Nephron (organoid): Measurements from ENCODE around the gene MRNIP.

Experiments used
- H3K27ac Mint-ChIP-seq, 3 experiments: 2 replicates each; pipeline ENCODE4 v1.8.0; 2020; ENCODE audit warnings: mixed read lengths in 3 of 3, mild to moderate bottlenecking in 2 of 3, moderate library complexity in 1 of 3
- H3K27me3 Mint-ChIP-seq: 2 replicates; pipeline ENCODE4 v1.8.0; 2021; ENCODE audit warnings: low read depth, mild to moderate bottlenecking, moderate library complexity, mixed read lengths
- H3K36me3 Mint-ChIP-seq: 2 replicates; pipeline ENCODE4 v1.8.0; 2020; ENCODE audit warnings: low read depth, mixed read lengths
- H3K4me1 Mint-ChIP-seq: 2 replicates; pipeline ENCODE4 v1.8.0; 2020; ENCODE audit warnings: mixed read lengths
- H3K4me3 Mint-ChIP-seq, 3 experiments: 2 replicates each; pipeline ENCODE4 v1.8.0; 2020; ENCODE audit warnings: mild to moderate bottlenecking in 3 of 3, mixed read lengths in 3 of 3, moderate library complexity in 2 of 3
- H3K9me3 Mint-ChIP-seq: 2 replicates; pipeline ENCODE4 v1.8.0; 2020; ENCODE audit warnings: mixed read lengths
- CTCF ChIP-seq, 3 experiments: fragments of 200-600 bp; sonication (generic); IDR thresholded peaks; one replicate each; pipeline ENCODE4 v1.5.0; 2021; ENCODE audit warnings: antibody characterized with exemption in 3 of 3; ENCODE audit not compliant: unreplicated experiment in 3 of 3

Gene MRNIP

GRCh38 chr5:179890751-179891682 is 32.4 kb upstream of the MRNIP start:
- Mint-ChIP-seq H3K9me3 (peaks cover 7% of the 10 kb centered on the region), H3K4me3 (no peak overlapping the region), H3K36me3 (peaks cover 55% of the 10 kb centered on the region), H3K4me1 (no peaks in the 10 kb centered on the region), H3K27me3 (no peaks in the 10 kb centered on the region), H3K27ac (no peak overlapping the region)
- no peak for TF ChIP-seq CTCF (IDR thresholded peaks at IDR 0.05; ENCODE audit: unreplicated experiment in 3 of 3)

GRCh38 chr5:179889885-179890284 is 31.3 kb upstream of the MRNIP start:
- H3K4me3 Mint-ChIP-seq, result no peak overlapping the region
- no peak overlapping the region for H3K27ac Mint-ChIP-seq
- H3K9me3 Mint-ChIP-seq, result peaks cover 15% of the 10 kb centered on the region
- no peaks in the 10 kb centered on the region for H3K27me3 Mint-ChIP-seq
- H3K4me1 Mint-ChIP-seq, result no peaks in the 10 kb centered on the region
- TF ChIP-seq CTCF (IDR thresholded peaks at IDR 0.05; ENCODE audit: unreplicated experiment in 3 of 3), result no peak
- peaks cover 57% of the 10 kb centered on the region for H3K36me3 Mint-ChIP-seq

GRCh38 chr5:179887802-179888201 is 29.2 kb upstream of the MRNIP start:
- peak overlapping the region in 1 of 3 experiments; percentile 35 for H3K27ac Mint-ChIP-seq
- TF ChIP-seq CTCF (IDR thresholded peaks at IDR 0.05; ENCODE audit: unreplicated experiment in 3 of 3), result no peak
- peaks cover 75% of the 10 kb centered on the region for H3K36me3 Mint-ChIP-seq
- no peak overlapping the region for H3K4me3 Mint-ChIP-seq
- H3K27me3 Mint-ChIP-seq, result no peaks in the 10 kb centered on the region
- H3K9me3 Mint-ChIP-seq, result peaks cover 32% of the 10 kb centered on the region
- no peaks in the 10 kb centered on the region for H3K4me1 Mint-ChIP-seq

- Mint-ChIP-seq H3K4me3 (no peak overlapping the region), H3K9me3 (peaks cover 35% of the 10 kb centered on the region), H3K27me3 (no peaks in the 10 kb centered on the region), H3K4me1 (no peaks in the 10 kb centered on the region), H3K27ac (no peak overlapping the region), H3K36me3 (peaks cover 82% of the 10 kb centered on the region)
- no peak for TF ChIP-seq CTCF (IDR thresholded peaks at IDR 0.05; ENCODE audit: unreplicated experiment in 3 of 3)
Observed at GRCh38 chr5:179887095-179887494, 28.5 kb upstream of the MRNIP start.

- no peaks in the 10 kb centered on the region for H3K4me1 Mint-ChIP-seq
- no peak for TF ChIP-seq CTCF (IDR thresholded peaks at IDR 0.05; ENCODE audit: unreplicated experiment in 3 of 3)
Observed at GRCh38 chr5:179886190-179886911, 27.7 kb upstream of the MRNIP start.

More at GRCh38 chr5:179886190-179886911, 27.7 kb upstream of the MRNIP start:
- Mint-ChIP-seq H3K27me3 (no peaks in the 10 kb centered on the region), H3K36me3 (peaks cover 87% of the 10 kb centered on the region), H3K9me3 (peaks cover 35% of the 10 kb centered on the region), H3K4me3 (no peak overlapping the region), H3K27ac (peak overlapping the region in 2 of 3 experiments; percentile 1 to 66)
